Measurements from ENCODE around the gene SMYD3. TPM values are rescaled to one million over a fixed set of nuclear protein-coding genes. Genes with fewer than 3 reads are reported as not detected.

SMYD3 gene
- total and polyA plus RNA-seq, 2 of the 13 experiments (the other 11 are each of a cell fraction or from before 2014, with no cell fraction given): 27.7 to 35.8 TPM

DNA sequence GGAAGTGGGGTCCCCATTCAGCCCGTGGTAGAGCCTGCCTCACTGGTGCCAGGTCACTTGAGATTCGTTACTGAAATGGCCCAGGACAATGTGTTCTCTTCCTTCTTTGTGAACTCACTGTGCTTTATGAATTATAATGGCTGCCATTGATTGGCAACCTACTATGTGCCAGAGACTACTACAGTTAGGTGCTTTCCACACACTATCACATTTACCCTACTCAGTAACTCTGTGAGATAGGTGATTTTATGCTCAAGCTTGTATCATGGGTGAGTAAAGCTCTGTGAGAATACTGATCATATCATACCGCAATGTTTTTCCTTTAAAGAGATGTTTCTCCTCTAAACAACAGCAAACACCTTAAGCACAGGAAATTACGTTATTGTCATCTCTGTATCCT, 225.9 kb downstream of the SMYD3 start:
- no peak overlapping the region for H3K9ac ChIP-seq (ENCODE audit: insufficient read depth, low read depth, low read length)
- H4K20me1 ChIP-seq (ENCODE audit: insufficient read depth, low read length): no peaks in the 10 kb centered on the region
- in situ Hi-C loops (cut with HindIII; ENCODE audit: extremely low pct_ligation_motif_present, low pct_unique_long_range_greater_than_20kb): loop anchor here (10.0 kb wide), 1 partner anchor 266 kb away; no protein-coding TSS in a partner anchor
- no peak overlapping the region for H3K4me3 ChIP-seq (replicated peaks in 1 of 3; ENCODE audit: insufficient read depth in 1 of 3, low read depth in 2 of 3, low read length in 3 of 3)
- H3K27me3 ChIP-seq (ENCODE audit: control insufficient read depth in 1 of 2, insufficient read depth in 2 of 2, low read length in 2 of 2): no peaks in the 10 kb centered on the region
- no peak overlapping the region for H3K4me2 ChIP-seq (ENCODE audit: low read depth, low read length)
- FAIRE-seq: no peak
- 92% methylated on average over 4 of the region's 4 CpGs for WGBS (ENCODE audit: low lambda C conversion rate)
- H3K27ac ChIP-seq (ENCODE audit: extremely low read length, insufficient read depth, low read length): peak overlapping the region; percentile 19
- no peaks in the 10 kb centered on the region for H3K9me3 ChIP-seq (ENCODE audit: low read length)
- intact Hi-C loops (cut with micrococcal nuclease; ENCODE audit: unreplicated experiment): loop anchor here (2.0 kb wide), 1 partner anchor 164 kb away; no protein-coding TSS in a partner anchor
- peaks cover 14% of the 10 kb centered on the region for H3K4me1 ChIP-seq (ENCODE audit: insufficient read depth, low read length)
- no peaks in the 10 kb centered on the region for H3K79me2 ChIP-seq (ENCODE audit: insufficient read depth, low read length)
- CTCF ChIA-PET (ENCODE audit: low intra/inter-chr PET ratio, low total read pairs): no interaction called here
- ATAC-seq: peak; percentile 47; the same call in 2 of the 3 replicates
- DNase-seq (ENCODE audit: low spot score): no peak
- BruUV-seq (replicated peaks): no TSS peak
- H2AFZ ChIP-seq (ENCODE audit: low read length): no peak overlapping the region
- POLR2A ChIA-PET: no interaction called here
- H3K36me3 ChIP-seq (replicated peaks in 1 of 2; ENCODE audit: control insufficient read depth in 1 of 2, insufficient read depth in 2 of 2, low read length in 2 of 2): no peaks in the 10 kb centered on the region
- TF ChIP-seq ZNF460 (CRISPR knock-in tag; IDR thresholded peaks at IDR 0.05; ENCODE audit: borderline replicate concordance) (no peak), CHD2 (IDR thresholded peaks at IDR 0.05; ENCODE audit: low read depth, low read length) (no peak), ZNF75D (CRISPR knock-in tag; IDR thresholded peaks at IDR 0.05; ENCODE audit: borderline replicate concordance) (no peak), ZNF772 (CRISPR knock-in tag; IDR thresholded peaks at IDR 0.05) (no peak), ARHGAP35 (CRISPR knock-in tag; IDR thresholded peaks at IDR 0.05; ENCODE audit: borderline replicate concordance) (no peak), ZNF510 (CRISPR knock-in tag; IDR thresholded peaks at IDR 0.05; ENCODE audit: low read depth) (no peak), ZNF142 (CRISPR knock-in tag; IDR thresholded peaks at IDR 0.05) (no peak), GABPA (IDR thresholded peaks at IDR 0.05; ENCODE audit: low read depth, low read length) (no peak), GABPA (CRISPR knock-in tag; IDR thresholded peaks at IDR 0.05; ENCODE audit: low read depth) (no peak), ARNT (IDR thresholded peaks at IDR 0.05) (no peak), MIXL1 (CRISPR knock-in tag; IDR thresholded peaks at IDR 0.05) (no peak), SETDB1 (CRISPR knock-in tag; IDR thresholded peaks at IDR 0.05; ENCODE audit: borderline replicate concordance) (no peak)
- TF ChIP-seq, protein P1, sequence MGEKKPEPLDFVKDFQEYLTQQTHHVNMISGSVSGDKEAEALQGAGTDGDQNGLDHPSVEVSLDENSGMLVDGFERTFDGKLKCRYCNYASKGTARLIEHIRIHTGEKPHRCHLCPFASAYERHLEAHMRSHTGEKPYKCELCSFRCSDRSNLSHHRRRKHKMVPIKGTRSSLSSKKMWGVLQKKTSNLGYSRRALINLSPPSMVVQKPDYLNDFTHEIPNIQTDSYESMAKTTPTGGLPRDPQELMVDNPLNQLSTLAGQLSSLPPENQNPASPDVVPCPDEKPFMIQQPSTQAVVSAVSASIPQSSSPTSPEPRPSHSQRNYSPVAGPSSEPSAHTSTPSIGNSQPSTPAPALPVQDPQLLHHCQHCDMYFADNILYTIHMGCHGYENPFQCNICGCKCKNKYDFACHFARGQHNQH (CRISPR knock-in tag; IDR thresholded peaks at IDR 0.05): no peak
- TF ChIP-seq, protein P2, sequence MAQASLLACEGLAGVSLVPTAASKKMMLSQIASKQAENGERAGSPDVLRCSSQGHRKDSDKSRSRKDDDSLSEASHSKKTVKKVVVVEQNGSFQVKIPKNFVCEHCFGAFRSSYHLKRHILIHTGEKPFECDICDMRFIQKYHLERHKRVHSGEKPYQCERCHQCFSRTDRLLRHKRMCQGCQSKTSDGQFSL (CRISPR knock-in tag; IDR thresholded peaks at IDR 0.05): no peak
- TF ChIP-seq, protein P3, sequence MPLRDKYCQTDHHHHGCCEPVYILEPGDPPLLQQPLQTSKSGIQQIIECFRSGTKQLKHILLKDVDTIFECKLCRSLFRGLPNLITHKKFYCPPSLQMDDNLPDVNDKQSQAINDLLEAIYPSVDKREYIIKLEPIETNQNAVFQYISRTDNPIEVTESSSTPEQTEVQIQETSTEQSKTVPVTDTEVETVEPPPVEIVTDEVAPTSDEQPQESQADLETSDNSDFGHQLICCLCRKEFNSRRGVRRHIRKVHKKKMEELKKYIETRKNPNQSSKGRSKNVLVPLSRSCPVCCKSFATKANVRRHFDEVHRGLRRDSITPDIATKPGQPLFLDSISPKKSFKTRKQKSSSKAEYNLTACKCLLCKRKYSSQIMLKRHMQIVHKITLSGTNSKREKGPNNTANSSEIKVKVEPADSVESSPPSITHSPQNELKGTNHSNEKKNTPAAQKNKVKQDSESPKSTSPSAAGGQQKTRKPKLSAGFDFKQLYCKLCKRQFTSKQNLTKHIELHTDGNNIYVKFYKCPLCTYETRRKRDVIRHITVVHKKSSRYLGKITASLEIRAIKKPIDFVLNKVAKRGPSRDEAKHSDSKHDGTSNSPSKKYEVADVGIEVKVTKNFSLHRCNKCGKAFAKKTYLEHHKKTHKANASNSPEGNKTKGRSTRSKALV (CRISPR knock-in tag; IDR thresholded peaks at IDR 0.05): no peak
